Muscle layer of duodenum (tissue), 2 donors: ENCODE results near the gene CDC42BPA.
A peak's percentile ranks its signal among the peaks of the same experiment; 100 is the strongest.

ENCODE experiments used
- H3K27ac ChIP-seq: one replicate; pipeline ENCODE4 v1.7.0; 2013; ENCODE audit warnings: mild to moderate bottlenecking, low read length
- H3K27me3 ChIP-seq: one replicate; pipeline ENCODE4 v1.7.0; 2013; ENCODE audit warnings: low read depth, mild to moderate bottlenecking, control low read depth, low read length
- H3K36me3 ChIP-seq, 2 donors: one replicate each; pipeline ENCODE4 v1.7.0; 2013; ENCODE audit warnings: low read length in 2 of 2, control low read depth in 1 of 2, mild to moderate bottlenecking in 1 of 2; ENCODE audit not compliant: insufficient read depth in 2 of 2, control insufficient read depth in 1 of 2
- H3K4me1 ChIP-seq, 2 donors: one replicate each; pipeline ENCODE4 v1.7.0; 2013; ENCODE audit warnings: low read length in 2 of 2, mild to moderate bottlenecking in 2 of 2, control low read depth in 1 of 2, moderate library complexity in 1 of 2; ENCODE audit not compliant: insufficient read depth in 2 of 2, control insufficient read depth in 1 of 2
- H3K4me3 ChIP-seq, 2 donors: one replicate each; pipeline ENCODE4 v1.7.0; 2013; ENCODE audit warnings: low read length in 2 of 2, low read depth in 1 of 2, mild to moderate bottlenecking in 1 of 2
- H3K9me3 ChIP-seq, 2 donors: one replicate each; pipeline ENCODE4 v1.7.0; 2013; ENCODE audit warnings: low read length in 2 of 2, control low read depth in 1 of 2, mild to moderate bottlenecking in 1 of 2; ENCODE audit not compliant: control insufficient read depth in 1 of 2
- donor health status: healthy.

CDC42BPA gene

GRCh38 chr1:226946285-226946684 is 372.0 kb downstream of the CDC42BPA start:
- H3K4me3 ChIP-seq: no peak overlapping the region
- H3K4me1 ChIP-seq: peaks cover 24 to 40% of the 10 kb centered on the region in 2 donors
- H3K36me3 ChIP-seq: no peaks in the 10 kb centered on the region
- H3K27ac ChIP-seq: no peak overlapping the region
- no peaks in the 10 kb centered on the region for H3K27me3 ChIP-seq
- peaks cover 0 to 4% of the 10 kb centered on the region in 2 donors for H3K9me3 ChIP-seq

- Histone ChIP-seq H3K36me3 (no peaks in the 10 kb centered on the region), H3K27me3 (no peaks in the 10 kb centered on the region), H3K4me1 (peaks cover 24 to 45% of the 10 kb centered on the region in 2 donors), H3K4me3 (no peak overlapping the region), H3K27ac (no peak overlapping the region), H3K9me3 (peaks cover 0 to 4% of the 10 kb centered on the region in 2 donors)
These were observed 372.4 kb downstream of the CDC42BPA start for GRCh38 chr1:226945858-226946245.

GRCh38 chr1:226945106-226945857 is 373.0 kb downstream of the CDC42BPA start:
- Histone ChIP-seq H3K9me3 (peaks cover 0 to 4% of the 10 kb centered on the region in 2 donors), H3K4me3 (no peak overlapping the region), H3K36me3 (no peaks in the 10 kb centered on the region), H3K27me3 (no peaks in the 10 kb centered on the region), H3K4me1 (peaks cover 24 to 46% of the 10 kb centered on the region in 2 donors), H3K27ac (peak overlapping the region; percentile 21)

GRCh38 chr1:226943927-226944326 is 374.4 kb downstream of the CDC42BPA start:
- no peak overlapping the region for H3K4me3 ChIP-seq
- H3K27me3 ChIP-seq: no peaks in the 10 kb centered on the region
- H3K36me3 ChIP-seq: peaks cover 0 to 6% of the 10 kb centered on the region in 2 donors
- H3K4me1 ChIP-seq: peaks cover 24 to 46% of the 10 kb centered on the region in 2 donors
- H3K27ac ChIP-seq: no peak overlapping the region
- H3K9me3 ChIP-seq: peaks cover 0 to 4% of the 10 kb centered on the region in 2 donors

- Histone ChIP-seq H3K4me3 (no peak overlapping the region), H3K27me3 (no peaks in the 10 kb centered on the region), H3K4me1 (peaks cover 32 to 46% of the 10 kb centered on the region in 2 donors), H3K27ac (no peak overlapping the region), H3K9me3 (peaks cover 0 to 3% of the 10 kb centered on the region in 2 donors), H3K36me3 (peaks cover 0 to 6% of the 10 kb centered on the region in 2 donors)
These were observed 375.1 kb downstream of the CDC42BPA start for GRCh38 chr1:226943156-226943555.

- Histone ChIP-seq H3K36me3 (peaks cover 0 to 6% of the 10 kb centered on the region in 2 donors), H3K27ac (no peak overlapping the region), H3K27me3 (no peaks in the 10 kb centered on the region), H3K4me3 (peak overlapping the region in 1 of 2 donors; percentile 97), H3K9me3 (no peaks in the 10 kb centered on the region), H3K4me1 (peaks cover 33 to 46% of the 10 kb centered on the region in 2 donors)
These were observed 375.9 kb downstream of the CDC42BPA start for GRCh38 chr1:226942392-226942791.

GRCh38 chr1:226940806-226941067 is 377.6 kb downstream of the CDC42BPA start:
- Histone ChIP-seq H3K27ac (peak overlapping the region; percentile 22), H3K9me3 (no peaks in the 10 kb centered on the region), H3K4me1 (peaks cover 30 to 34% of the 10 kb centered on the region in 2 donors), H3K27me3 (no peaks in the 10 kb centered on the region), H3K36me3 (peaks cover 0 to 6% of the 10 kb centered on the region in 2 donors), H3K4me3 (peak overlapping the region; percentile 85 to 97)

GRCh38 chr1:226940029-226940805 is 378.1 kb downstream of the CDC42BPA start, which contains the start of gene COQ8A:
TSS of gene COQ8A (plus strand) at chr1:226940294. CDS start at chr1:226961386, 21,092 bp downstream.
- peaks cover 0 to 2% of the 10 kb centered on the region in 2 donors for H3K9me3 ChIP-seq
- peak within 1 kb of the TSS; percentile 85 to 97 for H3K4me3 ChIP-seq
- H3K4me1 ChIP-seq: peaks cover 27 to 29% of the 10 kb centered on the region in 2 donors
- no peaks in the 10 kb centered on the region for H3K27me3 ChIP-seq
- H3K27ac ChIP-seq: peak within 1 kb of the TSS; percentile 96
- peaks cover 0 to 6% of the 10 kb centered on the region in 2 donors for H3K36me3 ChIP-seq
